GM12872 (cell line): ENCODE measurements around the gene OLFML2A.

Experiments
- CTCF ChIP-seq: IDR thresholded peaks from 3 replicates; pipeline ENCODE4 v1.5.1; 2011; ENCODE audit warnings: low read depth, mild to moderate bottlenecking, low read length, moderate library complexity; ENCODE audit not compliant: insufficient read depth

The OLFML2A gene

DNA sequence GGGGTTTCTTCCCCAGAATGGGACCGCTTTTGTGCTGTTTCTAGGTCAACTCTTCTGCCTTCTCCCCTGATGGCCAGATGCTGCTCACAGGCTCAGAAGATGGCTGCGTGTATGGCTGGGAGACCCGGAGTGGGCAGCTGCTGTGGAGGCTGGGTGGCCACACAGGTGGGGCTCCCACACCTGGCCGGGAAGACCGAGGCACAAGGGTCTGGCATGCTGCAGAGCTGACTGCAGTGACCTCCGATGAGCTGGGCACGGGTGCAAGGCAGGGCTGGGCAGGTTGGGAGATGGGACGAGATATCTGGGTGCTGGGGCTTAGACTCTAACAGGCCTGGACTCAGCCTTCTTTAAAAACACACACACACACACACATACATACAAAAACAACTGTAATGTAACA, 77.2 kb downstream of the OLFML2A start:
- TF ChIP-seq CTCF: no peak

DNA sequence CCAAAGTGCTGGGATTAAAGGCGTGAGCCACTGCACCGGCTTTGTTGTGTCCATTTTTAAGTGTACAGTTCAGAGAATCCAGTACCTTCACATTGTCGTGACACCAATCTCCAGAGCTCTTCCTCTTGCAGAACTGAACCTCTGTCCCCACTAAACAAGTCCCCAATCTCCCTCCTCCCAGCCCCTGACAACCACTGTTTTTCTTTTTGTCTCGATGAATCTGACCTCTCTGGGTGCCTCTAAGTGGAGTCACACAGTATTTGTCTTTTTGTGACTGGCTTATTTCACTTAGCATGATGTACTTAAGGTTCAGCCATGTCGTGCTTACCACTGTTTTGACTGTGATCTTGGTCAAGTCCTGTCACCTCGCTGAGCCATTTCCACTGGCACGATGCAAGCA, 77.9 kb downstream of the OLFML2A start:
- TF ChIP-seq CTCF: no peak

DNA sequence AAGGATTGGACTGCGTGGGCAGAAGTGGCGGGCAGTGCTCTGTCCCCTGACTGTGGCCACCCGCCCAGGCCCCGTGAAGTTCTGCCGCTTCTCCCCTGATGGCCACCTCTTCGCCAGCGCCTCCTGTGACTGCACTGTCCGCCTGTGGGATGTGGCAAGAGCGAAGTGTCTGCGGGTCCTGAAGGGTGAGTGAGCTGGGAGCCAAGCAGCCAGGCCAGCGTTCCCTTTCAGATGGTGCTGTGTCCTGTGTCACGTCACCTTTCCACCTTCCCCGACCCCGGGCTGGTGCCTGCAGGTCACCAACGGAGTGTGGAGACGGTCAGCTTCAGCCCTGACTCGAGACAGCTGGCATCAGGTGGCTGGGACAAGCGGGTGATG, 78.6 kb downstream of the OLFML2A start:
- TF ChIP-seq CTCF: no peak

DNA sequence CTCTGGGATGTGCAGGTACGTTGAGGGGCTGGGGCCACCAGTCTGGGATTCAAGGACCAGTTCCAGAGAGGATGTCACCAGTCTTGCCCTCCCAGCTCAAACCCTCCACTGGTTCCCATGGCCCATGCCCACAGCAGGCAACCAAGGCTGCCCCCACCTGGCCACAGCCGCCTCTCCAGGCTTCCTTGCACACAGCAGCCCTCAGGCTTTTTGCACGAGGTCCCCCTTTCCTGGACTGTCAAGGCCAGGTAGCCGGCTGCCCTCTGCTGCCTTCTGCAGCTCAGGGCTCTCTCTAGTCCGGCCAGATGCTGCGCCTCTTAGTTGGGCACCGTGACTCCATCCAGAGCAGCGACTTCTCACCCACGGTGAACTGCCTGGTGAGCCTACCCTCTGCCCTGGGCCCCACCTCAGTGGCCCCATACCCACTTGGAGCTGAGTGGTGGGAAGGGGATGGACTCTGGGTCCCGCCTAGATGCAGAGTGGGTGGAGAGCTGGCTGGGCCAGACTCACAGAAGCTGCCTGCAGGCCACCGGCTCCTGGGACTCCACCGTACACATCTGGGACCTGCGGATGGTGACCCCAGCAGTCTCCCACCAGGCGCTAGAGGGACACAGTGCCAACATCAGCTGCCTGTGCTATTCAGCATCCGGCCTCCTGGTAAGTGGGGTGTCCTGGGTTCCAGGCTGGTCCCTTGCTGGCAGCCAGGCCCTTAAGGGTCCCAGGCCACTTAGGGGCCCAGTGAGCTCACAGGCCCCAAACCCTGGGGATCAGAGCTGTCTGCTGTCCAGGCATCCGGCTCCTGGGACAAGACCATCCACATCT, 79.2 kb downstream of the OLFML2A start:
- TF ChIP-seq CTCF: peak; percentile 47; the same call in 2 of the 3 replicates

GRCh38 chr9:124857533-124858162, 80.7 kb downstream of the OLFML2A start:
- no peak for TF ChIP-seq CTCF

DNA sequence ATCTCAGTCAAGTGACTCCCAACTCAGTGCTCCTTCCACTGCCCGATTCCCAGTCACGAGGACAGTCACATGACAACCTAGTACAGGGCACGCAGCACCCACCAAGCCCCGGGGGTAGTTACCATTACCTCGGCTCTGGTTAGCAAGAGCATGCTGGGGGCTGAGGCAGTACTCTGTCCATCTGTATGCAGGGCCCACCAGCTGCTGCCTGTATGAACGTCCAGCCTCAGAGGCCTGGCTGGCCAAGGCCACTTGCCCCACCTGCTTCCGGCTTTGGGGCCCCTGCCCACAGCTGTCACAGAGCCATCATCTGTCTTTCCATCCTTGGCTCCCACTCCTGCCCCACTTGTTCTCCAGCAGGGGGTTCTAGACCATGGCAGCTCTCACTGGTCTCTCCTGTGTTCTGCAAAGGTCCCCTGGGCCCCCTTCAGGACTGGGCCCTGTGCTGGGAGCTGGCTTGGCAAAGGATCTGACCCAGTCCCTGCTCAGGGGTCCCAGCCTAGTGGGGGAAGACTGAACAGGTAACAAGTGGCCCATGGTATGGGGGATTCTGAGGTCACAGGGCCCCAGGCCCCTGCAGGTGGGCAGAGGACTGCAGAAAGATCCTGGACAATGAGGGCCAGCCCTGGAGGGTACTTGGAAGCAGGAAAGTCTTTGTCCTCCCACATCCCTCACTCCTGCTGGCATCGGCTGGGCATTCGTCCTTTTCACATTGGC, 81.6 kb downstream of the OLFML2A start:
- 0 out of 3 replicates have a peak, but pooled peaks have one; percentile 24 for TF ChIP-seq CTCF

- TF ChIP-seq CTCF: no peak
Observed at GRCh38 chr9:124859803-124860581, 83.1 kb downstream of the OLFML2A start.
